NK-92 treated with Interleukin-12 subunit alpha and Interleukin-12 subunit beta, amount 100 ng/mL, for 24 hours (cell line): ENCODE measurements around the gene C3orf85.

Experiments used
- DNase-seq: peaks from one replicate; lab custom pipeline; 2025; lab: John Stamatoyannopoulos, UW

Gene C3orf85

DNA sequence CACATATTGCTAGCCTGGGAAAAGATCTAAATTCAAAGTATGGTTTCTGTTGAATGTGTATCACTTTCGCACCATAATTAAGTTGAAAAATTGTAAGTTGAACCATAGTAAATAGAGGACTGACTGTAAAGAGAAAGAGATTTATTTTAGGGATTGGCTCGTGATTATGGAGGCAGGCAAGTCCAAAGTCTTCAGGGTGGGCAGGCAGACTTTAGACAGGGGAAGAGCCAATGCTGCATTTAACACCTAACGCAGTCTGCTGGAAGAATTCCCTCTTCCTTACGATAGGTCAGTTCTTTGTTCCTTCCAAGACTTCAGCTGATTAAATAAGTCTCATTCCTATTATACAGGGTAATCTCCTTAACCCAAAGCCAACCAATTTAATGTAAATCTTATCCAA, 15.8 kb downstream of the C3orf85 start:
- no peak for DNase-seq

DNA sequence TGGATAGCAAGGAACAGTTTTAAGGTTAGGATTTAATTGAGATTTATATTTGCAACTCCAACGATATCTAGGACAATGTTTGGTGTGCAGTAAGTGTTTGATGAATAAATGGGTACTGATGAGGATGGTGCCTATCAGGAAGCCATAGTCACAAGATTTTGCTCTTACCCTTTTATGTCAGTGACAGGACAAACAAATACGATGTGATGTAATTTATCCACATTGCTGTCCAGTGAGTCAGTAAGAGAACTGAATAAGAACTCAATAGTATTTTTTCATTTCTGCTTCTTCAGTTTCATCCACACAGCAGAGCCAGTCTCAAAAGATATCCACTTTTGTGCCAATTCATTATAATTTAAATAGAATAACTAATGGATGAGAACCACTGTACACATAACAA, 18.5 kb downstream of the C3orf85 start:
- DNase-seq: no peak

DNA sequence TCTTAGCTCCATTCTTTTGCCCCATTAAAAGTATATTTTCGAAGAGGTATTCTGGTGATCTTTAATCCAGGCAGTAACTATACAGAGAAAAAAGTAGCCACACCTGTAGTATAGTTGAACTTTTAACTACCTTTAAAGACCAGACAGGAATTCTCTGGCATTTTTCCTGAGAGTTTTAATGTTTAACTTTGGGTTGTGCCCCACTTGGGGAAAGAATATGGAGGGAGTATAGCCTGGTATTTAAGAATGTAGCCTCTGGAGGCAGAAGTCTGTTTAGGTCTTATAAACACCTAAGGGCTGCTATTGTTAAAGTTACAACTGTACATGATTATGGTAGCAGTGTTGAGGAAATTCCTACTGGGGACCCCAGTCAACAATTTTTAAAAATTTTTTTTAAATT, 19.3 kb downstream of the C3orf85 start:
- no peak for DNase-seq

DNA sequence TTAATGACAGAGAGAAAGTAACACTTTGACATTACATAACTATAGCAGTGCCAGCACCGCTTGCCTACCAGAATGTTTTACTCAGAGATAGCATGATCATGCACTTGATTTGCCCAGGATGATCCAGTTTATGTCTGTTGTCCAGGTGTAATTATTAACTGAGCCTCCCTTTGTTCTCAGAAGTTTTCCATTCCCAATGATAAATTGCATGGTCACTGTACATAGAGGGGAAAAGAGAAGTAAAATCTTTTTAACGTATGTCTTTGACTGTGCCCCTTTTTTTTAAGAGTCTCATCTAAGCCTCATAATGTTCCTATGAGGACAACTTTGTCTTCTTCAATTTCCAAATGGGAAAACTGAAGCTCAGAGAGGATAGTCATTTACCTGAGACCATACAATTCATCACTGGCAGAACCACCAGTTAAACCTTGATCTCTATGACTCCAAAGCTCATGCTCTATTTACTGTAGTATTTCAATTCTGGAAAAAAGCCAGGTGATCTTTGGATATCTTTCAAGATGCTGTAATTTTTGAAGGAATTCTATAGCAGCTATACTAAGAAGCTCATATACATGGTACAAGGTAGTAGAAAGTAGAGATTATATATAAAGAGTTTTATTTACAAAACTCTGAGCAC, 25.1 kb downstream of the C3orf85 start:
- DNase-seq: no peak

DNA sequence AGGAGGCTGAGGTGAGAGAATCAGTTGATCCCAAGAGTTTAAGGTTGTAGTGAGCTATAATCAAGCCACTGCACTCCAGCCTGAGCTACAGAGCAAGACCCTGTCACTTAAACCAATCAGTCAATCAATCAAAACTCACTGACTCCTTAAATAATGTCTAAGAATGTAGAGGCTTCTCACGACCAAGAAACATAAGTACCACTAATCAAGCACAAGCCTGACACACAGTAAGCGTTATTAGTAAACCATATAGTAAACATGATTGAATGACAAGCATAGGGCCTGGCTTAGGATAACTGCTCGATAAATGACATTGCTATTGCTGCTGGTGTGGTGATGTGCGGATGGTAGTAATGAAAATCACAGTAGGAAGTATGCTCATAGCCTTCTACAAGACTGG, 29.4 kb downstream of the C3orf85 start:
- DNase-seq: no peak

DNA sequence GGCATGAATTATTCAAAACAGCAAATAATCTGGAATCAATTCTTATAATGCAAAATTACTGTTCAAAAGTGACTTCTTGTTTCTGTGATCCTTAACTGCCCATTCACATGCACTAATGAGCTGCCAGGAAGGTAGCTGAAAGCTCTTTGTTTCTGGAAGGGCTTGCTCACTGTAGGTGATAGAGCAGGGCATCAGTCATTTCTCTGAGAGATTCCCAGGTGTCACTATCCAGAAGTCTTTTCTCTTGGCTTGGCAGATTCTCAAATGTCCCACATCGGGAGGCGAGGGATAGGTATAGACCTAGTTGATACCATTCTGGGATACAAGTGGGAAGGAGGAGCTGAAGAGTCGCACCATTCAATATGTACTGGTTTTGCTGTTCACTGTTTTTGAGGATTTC, 35.0 kb downstream of the C3orf85 start:
- no peak for DNase-seq

DNA sequence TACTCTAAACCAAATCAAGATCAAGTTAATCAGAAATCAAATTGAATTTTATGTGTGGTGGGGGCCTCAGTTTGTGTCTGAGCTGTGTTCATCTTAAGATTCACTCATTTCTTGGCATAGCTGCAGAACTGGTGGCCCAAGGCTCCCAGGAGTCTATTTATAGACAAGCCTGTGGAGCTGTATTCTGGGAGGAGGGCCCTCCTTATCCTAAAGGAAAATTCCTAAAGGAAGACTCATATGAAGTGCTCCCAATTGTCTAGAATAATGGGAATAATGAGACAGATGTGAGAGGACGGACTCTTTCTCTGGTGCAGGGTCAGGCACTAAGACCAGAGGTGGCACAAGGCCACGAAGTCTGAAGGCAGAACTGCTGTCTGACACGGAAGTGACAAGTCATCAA, 38.9 kb downstream of the C3orf85 start:
- no peak for DNase-seq

DNA sequence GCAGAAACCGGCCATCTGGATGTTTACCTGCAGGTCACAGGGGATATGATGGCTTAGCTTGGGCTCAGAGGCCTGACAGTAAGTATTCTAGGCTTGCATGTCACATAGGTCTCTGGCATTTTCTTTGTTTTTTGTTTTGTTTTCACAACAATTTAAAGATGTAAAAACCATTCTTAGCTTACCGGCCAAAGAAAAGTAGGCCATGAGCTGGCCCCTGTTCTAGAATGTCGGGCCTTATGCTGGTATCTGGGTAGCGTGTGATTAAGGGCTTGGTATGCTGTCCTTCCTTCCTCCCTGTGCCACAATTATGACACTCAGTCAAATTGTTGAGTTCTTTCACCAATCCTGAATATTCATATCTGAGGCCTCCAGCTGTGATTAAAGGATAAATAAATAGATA, 40.2 kb downstream of the C3orf85 start:
- DNase-seq: no peak

DNA sequence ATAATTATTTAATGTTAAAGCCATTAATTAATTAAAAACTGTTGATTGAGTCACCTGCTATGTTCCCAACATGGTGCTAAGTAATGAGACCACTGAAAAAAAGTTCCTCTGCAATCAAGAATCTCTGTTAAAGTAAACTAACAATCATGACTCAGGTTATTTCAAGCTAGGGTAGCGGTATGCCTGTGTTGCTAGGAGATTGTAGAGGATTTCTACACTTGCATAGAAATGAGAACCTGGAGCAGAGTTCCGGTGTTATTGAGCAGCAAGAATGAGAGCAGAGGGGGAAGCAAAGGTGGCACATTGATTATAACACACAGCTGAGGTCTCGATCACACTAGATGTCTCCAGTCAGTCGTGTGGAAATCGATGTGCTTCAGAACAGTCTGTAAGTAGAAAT, 41.4 kb downstream of the C3orf85 start:
- no peak for DNase-seq

DNA sequence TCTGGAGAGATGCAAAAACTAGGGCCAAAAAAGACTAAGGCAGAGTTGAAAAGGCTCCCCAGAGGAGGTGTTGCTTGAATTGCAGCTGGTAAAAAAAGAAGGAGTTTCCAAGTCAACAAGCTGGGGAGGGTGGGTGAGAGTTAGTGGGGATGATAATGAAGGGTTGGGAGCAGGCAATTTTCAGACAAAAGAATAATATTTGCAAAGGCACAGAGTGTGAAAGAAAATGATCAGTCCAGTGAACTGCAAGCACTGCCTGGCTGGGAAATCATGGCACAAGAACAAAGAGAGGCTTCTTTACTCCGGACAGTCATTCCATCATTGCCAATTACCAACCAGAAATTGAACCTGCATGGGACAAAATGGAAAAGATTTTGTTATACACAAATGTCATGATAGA, 42.2 kb downstream of the C3orf85 start:
- DNase-seq: no peak

DNA sequence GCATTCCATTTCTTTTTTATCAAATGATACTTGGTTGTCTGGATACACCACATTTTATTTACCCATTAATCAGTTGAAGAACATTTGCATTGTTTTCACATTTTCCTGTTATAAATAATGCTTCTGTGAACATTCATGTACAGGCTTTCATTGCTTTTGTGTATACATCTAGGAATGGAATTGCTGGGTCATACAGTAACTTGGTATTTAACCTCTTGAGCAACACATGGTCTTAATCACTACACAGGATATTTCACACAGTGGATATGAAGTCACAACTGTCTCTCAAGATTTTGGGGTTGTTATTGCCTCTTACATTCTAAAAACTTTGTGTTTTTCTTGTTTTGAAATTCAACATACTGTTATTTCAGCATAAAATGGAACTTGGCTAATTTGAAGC, 48.2 kb downstream of the C3orf85 start:
- DNase-seq: no peak

DNA sequence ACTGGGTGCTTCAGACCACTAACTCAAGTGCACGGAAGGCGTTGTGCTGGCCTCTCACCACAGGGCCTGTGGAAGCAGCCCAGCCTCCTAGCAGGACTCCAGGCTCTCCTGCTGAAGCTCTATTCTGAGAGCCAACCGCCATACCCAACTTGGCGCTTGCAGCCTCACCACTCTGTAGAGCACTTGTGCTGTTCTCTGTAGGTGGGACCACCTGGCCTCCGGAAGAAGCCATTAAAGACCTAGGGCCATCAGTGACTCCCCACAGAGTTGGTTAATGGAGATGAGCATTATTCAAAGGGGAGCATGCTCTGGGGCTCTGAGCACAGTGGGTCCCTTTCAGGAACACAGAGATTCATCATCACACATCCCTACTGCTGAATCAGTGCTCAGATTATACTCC, 50.9 kb downstream of the C3orf85 start:
- no peak for DNase-seq

DNA sequence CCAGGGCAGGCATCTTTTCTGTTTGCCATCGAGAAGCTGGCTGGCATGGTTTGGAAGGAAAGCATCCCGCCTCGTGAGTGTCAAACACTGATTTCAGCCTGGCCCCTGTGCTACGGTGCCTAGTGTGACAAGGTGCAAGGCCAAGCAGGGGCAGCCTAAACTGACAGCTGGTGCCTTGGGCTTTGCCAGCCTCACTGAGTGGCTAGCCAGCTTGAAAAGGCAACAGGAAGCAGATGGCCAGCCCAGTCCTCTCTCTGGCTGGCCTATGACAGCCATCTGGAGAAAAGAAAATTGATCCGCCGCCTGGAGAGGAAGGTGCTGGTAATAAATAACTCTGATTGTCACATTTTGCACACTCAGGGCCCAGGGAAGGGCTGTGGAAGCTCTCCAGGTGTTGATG, 52.2 kb downstream of the C3orf85 start:
- DNase-seq: no peak

DNA sequence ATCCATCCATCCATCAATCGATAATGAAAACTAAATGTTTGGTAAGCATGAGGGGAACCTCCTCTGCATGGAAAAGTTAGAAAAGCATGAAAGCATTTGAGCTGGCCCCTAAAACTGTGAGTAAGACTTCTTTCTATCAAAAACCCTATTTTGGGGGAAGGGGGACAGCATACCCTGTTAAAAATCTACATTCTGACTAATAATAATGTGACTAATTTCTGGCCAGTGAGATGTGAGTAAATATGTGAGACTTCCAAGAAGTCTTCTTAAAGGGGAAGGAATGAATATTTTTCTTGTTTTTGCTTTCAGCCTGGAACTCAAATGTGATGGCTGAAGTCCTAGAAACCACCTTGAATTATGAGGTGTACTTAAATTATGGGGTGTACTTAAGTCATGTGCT, 54.9 kb downstream of the C3orf85 start:
- no peak for DNase-seq

DNA sequence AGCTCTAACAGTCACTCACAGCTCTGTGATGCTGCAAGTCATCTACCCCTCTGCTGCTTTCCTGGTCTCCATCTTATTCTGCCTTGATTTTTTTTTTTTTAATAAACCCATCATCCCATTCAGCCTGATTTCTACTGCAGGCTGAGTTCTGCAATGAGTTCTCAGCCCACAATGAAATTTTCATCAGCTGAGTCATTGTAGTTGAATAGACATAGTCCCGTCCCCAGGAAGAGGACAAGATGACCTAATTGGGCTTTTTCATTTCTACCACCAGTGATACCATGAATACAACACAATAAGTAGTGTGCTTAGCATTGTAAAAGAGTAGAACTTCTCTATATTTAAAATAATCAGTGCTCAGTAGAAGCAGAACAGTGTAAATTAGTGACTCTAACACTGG, 59.3 kb downstream of the C3orf85 start:
- no peak for DNase-seq
